Fibroblast of skin of abdomen (primary cell): ENCODE measurements around the gene TBL1Y.

Source experiments
- DNase-seq: peaks from one replicate; pipeline ENCODE4 v3.0.0-alpha.2; 2013

TBL1Y gene

DNA sequence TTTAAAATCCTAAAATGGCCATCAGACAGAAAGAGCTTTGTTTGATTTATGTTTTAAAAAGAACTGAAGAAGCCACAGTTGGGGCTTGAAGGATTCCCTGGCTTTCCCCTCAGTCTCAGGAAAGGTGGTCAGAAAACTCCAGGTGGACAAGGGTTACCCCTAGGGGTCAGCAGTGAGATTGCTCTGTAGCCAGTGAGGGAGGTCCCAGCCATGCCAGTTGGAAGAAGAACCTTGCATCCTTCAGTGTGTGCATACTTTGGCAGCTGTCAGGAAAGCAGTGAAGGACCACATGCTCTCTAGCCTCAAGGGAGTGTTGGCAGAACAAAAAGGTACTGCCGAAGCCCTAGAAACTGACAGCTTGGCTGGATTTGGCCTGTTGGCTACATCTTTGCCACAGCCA, 182.3 kb downstream of the TBL1Y start:
- DNase-seq, result no peak

- no peak for DNase-seq
Observed at GRCh38 chrY:7094365-7094764, 183.9 kb downstream of the TBL1Y start.

DNA sequence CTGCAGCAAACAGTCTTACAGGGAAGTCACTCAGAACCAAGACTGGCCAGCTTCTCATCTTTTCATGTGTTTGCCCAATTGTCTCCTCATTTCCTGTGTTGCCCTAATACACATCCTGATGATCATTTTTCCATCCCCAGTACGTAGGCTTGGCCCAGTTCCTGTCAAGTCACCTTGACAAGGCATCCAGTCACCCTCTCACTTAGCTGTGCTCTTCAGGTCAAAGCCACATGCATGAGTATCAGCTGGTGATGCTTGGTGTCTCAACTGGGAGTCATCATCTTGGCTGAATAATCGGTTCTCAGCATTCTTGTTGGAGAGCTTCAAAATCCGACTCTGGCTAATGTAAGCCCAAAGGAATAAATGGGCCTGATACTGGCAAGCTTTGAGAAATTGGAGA, 186.5 kb downstream of the TBL1Y start:
- DNase-seq, result no peak

DNA sequence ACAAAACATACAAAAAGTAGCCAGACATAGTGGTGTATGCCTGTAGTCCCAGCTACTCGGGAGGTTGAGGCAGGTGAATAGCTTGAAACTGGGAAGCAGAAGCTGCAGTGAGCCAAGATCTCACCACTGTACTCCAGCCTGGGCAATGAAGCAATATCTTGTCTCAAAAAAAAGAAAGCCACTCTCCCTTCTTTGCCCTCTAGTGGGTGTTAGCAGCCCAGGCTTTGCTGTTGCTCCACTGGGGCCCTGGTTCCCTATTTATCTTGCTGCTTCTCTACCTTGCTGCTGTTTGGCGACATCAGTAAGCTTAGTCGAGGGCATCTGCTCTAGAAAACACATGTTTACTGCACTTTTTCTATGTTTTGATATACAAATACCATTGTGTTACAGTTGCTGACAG, 189.2 kb downstream of the TBL1Y start:
- DNase-seq, result no peak

DNA sequence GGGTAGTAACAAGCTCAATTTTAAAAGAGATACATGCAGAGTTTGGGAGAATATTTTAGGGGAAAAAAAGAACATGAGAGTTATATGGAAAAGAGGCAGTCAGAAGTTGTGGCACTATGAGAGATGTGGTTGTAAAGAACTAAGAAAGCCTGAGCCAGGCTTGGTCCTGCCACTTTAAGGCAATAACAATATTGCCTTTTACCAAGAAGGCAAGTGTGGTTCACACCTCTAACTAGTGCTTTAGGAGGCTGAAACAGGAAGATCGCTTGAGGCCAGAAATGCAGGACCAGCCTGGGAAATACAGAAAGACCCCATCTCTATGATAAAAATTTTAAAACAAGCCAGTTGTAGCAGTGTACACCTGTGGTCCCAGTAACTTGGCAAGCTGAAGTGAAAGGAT, 192.2 kb downstream of the TBL1Y start:
- DNase-seq, result no peak

DNA sequence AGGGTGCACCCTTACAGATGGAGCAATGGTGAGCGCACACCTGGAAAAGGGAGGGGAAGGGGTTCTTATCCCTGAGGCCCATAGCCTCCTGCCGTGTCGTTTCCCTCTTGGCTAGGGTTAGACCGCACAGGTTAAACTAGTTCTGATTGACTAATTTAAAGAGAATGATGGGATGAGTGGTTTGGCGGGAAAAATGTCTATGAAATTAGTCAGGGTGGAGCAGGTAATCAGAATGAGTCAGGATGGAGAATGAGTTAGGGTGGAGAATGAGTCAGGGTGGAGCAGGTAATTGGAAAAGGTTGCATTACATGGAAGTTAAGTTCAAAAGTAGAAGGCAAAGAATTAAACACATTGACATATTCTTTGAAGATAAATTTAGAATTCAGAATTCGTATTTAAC, 196.7 kb downstream of the TBL1Y start:
- no peak for DNase-seq

DNA sequence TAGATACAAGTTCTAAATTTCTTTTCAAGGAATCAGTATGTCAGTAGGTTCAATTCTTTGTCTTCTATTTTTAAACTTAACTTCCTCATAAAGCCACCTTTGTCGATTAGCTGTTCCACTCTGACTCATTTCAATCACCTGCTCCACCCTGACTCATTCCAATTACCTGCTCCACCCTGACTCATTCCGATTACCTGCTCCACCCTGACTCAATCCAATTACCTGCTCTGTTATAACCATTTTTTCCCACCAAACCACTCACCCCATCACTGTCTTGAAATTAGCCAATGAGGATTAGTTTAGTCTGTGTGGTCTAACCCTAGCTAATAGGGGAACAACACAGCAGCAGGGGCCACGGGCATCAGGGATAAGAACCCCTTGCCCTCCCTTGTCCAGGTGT, 199.6 kb downstream of the TBL1Y start:
- no peak for DNase-seq

DNA sequence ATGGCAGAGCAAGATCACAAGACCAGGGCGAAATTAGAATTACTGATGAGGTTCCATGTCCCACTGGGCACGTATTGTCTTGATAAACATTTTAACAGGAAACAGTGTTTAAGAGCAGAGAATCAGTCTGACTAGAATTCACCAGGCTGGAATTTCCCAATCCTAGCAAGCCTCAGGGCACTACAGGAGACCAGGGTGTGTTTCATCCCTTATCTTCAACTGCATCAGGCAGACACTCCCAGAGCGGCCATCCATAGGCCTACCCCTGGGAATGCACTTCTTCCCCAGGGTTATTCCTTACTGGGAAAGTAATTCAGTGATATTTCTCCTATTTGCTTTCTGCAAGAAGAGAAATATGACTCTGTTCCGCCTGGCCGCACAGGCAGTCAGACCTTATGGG, 205.4 kb downstream of the TBL1Y start:
- no peak for DNase-seq

DNA sequence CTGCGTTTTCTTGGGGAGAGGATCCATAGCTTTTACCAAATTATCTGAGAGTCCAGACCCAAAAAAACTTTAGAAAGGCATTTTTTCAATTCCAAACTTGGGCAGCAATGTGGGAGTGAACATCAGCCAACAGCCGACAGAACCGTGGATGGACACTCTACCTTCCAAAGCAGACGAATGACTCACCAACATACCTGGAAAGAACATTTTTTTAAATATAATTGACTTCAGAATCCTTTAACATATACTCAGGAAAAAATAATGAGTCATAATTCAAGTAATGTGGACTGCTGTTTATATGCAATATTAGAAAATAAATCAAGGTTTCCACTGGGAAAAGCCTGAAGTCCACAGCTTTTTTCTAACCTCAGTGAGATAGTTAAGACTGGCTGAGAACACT, 211.7 kb downstream of the TBL1Y start:
- no peak for DNase-seq

- DNase-seq, result no peak
Observed at GRCh38 chrY:7125136-7126056, 214.9 kb downstream of the TBL1Y start.

DNA sequence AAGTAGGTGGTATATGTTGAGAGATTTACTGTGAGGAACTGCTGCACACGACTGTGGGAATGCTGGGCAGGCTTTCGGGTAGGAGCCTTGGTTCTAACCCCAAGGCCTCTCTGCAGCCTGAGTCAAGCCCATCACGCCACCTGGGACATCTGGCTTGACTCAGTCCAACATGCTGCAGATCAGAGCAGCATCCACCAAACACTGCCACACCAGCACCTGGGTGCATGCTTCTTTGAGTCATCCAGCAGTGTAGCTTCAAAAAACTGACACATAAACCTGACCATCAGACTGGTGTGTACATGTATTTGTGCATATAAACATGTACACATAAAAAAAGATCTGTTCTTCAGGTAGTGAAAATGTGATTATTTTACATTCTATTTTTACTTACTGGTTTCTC, 217.7 kb downstream of the TBL1Y start:
- no peak for DNase-seq
